SK-N-SH (cell line): Measurements from ENCODE around the gene SLC39A13.

Experiments
- POLR2AphosphoS5 ChIP-seq: IDR thresholded peaks from 2 replicates; pipeline ENCODE4 v1.6.1; 2012; ENCODE audit warnings: low read depth, low read length
- YY1 ChIP-seq: IDR thresholded peaks from 2 replicates; pipeline ENCODE4 v1.4.0; 2012; ENCODE audit warnings: low read depth, mild to moderate bottlenecking
- TF ChIP-seq, protein P1 (sequence below): fragments of 200-600 bp; sonication (generic); IDR thresholded peaks from 2 replicates; pipeline ENCODE4 v1.6.1; 2017; ENCODE audit warnings: antibody characterized with exemption, mild to moderate bottlenecking, moderate library complexity

DNA sequence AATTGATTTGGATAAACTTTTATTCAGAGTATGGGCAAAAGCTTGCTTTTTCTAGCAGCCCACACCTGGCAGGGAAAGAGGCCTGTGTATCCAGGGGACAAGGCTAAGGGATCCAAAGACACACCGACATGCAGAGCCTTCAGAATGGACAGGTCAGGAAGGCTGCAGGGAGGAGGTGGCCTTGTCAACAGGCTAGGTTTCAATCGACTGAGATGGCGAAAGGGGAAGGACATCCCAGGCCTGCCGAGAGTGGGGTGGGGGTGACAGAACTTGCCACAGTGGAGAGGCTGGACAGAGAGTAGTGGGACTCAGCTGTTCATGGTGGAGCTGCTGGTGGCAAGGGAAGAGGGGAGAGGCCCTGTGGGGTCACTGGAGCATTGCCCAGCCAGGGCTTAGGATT lies 5.3 kb upstream of the SLC39A13 start:
- TF ChIP-seq, protein P1, sequence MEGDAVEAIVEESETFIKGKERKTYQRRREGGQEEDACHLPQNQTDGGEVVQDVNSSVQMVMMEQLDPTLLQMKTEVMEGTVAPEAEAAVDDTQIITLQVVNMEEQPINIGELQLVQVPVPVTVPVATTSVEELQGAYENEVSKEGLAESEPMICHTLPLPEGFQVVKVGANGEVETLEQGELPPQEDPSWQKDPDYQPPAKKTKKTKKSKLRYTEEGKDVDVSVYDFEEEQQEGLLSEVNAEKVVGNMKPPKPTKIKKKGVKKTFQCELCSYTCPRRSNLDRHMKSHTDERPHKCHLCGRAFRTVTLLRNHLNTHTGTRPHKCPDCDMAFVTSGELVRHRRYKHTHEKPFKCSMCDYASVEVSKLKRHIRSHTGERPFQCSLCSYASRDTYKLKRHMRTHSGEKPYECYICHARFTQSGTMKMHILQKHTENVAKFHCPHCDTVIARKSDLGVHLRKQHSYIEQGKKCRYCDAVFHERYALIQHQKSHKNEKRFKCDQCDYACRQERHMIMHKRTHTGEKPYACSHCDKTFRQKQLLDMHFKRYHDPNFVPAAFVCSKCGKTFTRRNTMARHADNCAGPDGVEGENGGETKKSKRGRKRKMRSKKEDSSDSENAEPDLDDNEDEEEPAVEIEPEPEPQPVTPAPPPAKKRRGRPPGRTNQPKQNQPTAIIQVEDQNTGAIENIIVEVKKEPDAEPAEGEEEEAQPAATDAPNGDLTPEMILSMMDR = no peak
- no peak for TF ChIP-seq POLR2AphosphoS5
- TF ChIP-seq YY1 = no peak
